Hematopoietic multipotent progenitor cell treated with erythropoietin and hydrocortisone succinate and interleukin-3 and kit ligand, for 8 days (in vitro differentiated cells): Measurements from ENCODE around the gene POLR1A.

Experiments
- DNase-seq: peaks from one replicate; pipeline ENCODE4 v3.0.0-alpha.2; 2015

Gene POLR1A

GRCh38 chr2:86056590-86057331, 48.9 kb downstream of the POLR1A start:
- no peak for DNase-seq

- DNase-seq, result no peak
These were observed 50.4 kb downstream of the POLR1A start for GRCh38 chr2:86055314-86055713.

- DNase-seq, result no peak
These were observed 51.1 kb downstream of the POLR1A start for GRCh38 chr2:86054535-86055082.

GRCh38 chr2:86053166-86053565, 52.5 kb downstream of the POLR1A start:
- no peak for DNase-seq

- DNase-seq, result no peak
These were observed 53.0 kb downstream of the POLR1A start for GRCh38 chr2:86052676-86053075.

DNA sequence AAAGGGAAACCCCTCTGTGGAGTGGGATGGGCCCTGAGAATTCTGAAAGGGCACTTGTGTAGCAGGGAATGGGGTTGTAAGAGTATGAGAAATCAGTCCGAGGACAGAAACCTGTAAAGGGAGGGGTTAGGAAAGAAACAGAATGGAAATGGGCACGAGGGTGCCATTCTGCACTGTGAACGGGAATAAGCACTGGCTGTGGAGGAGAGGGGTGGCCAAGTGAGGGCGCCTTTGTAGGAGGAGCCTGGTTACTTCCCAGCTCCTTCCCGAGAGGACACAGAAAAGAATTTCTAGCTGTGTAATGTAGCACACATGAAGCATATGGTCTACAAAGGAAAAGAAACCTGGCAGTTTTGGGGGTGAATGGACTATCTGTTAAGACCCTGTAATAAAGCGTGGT, 53.4 kb downstream of the POLR1A start:
- no peak for DNase-seq

DNA sequence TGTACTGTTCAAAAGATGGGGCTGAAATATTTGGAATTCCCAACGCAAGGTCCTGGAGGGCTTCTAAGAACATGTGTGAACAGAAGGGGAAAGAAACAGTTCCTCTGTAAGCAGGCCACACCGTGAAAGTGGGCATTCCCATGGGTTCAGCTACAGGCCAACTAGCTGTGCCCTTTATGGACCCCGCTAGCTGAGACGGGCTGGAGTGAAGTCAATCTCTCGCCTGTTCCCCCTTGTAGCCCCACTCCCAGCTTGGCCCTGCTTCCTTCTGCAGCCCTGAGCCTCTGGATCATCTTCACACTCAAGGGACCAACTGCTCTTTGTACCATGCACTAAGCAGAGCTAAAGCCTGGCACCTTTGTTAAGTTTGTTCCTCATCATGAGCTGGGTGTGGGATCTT, 55.4 kb downstream of the POLR1A start:
- no peak for DNase-seq

- no peak for DNase-seq
These were observed 56.2 kb downstream of the POLR1A start for GRCh38 chr2:86049529-86049928.

GRCh38 chr2:86048888-86049287, 56.8 kb downstream of the POLR1A start:
- DNase-seq, result no peak

DNA sequence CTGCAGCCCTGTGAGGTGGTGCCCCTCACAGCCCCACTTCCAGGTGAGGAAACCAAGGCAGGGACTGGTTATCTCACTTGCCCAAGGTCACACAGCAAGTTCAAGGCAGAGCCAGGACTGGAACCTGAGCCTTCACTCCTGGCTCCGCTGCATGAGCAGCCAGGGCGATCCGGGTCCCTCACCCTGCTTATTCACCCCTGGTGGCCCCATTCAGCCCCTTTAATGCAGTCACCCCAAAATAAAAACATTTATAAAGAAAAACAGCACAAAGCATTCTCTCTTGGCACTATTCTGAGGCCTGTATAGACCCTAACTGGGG, 57.3 kb downstream of the POLR1A start:
- no peak for DNase-seq

GRCh38 chr2:86047575-86048382, 57.9 kb downstream of the POLR1A start:
- no peak for DNase-seq

DNA sequence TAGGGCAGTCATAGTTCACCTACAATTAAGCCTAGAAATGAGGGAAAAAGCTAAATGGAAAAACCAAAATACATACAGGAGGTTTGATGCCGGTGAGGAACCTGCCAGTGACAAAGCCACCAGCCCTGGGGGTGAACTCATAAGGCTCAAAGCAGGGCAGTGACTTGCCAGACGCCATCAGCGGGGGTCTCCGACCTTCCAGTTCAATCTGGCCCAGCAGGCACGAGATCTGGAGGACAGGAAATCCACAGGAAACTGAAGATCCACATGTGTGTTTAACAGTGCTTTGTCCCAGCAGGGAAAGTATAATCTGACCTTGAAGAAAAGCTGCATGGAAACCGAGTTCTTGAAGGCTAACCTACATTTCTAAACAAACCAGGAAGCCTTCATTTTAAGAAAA, 60.1 kb downstream of the POLR1A start:
- DNase-seq, result no peak

- no peak for DNase-seq
These were observed 61.1 kb downstream of the POLR1A start for GRCh38 chr2:86044614-86045013.

DNA sequence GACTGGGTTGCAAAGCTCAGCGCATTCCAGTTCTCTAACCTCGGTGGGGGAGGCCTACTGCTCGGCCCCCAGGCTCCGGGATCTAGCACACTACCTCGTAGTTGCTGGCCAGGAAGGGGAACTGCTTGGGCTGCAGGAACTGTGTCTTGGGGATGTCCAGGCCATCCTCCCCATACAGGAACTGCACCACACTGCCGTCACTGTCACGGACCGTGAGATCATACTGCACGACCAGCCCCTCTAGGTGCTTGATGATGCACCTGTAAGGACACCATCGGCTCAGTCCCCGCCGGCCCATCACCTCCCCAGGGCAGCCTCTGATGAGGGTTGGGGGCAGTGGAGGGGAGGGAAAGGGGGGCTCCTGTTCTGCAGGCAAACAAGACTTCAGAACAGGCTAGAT, 61.6 kb downstream of the POLR1A start:
- DNase-seq, result no peak

- no peak for DNase-seq
These were observed 63.2 kb downstream of the POLR1A start for GRCh38 chr2:86042256-86043168.

- DNase-seq, result no peak
These were observed 65.6 kb downstream of the POLR1A start for GRCh38 chr2:86039963-86040655.

DNA sequence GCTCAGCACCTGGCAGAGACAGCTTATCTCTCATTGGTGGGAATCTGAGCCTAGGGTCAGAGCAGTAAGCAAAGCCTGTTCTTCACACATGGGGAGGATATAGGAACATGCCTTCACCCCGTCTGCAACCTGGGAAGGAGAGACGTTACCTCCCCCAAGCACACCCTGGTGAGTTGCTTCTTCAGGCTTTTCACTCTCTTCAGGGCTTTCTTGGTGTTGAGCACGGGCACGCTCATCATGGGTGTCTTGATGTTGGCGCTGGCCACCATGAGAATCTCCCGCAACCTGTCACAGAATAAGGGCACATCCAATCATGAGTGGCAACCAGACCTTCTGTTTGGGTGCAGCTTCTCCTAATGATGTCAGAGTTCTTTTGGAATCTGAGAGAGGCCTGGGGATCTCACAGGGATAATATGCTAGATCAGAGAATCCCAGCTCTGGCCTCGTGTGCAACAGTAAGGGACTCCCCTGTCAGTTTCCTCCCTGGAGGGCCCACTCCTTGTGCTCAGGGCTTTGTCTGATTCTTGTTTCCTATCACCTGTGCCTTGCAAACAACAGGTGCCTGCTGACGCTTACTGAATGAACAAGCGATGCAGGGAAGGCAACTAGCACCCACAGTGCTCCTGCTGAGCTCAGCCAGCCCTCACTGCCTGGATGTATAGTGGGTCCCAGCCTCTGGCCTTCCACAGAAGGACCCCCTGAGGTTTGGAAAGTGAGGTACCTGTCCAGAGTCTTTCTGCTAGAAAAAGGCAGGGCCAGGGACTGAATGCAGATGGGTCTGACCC, 66.3 kb downstream of the POLR1A start:
- DNase-seq, result no peak

- peak; percentile 35 for DNase-seq
These were observed 67.2 kb downstream of the POLR1A start for GRCh38 chr2:86038291-86039081.

DNA sequence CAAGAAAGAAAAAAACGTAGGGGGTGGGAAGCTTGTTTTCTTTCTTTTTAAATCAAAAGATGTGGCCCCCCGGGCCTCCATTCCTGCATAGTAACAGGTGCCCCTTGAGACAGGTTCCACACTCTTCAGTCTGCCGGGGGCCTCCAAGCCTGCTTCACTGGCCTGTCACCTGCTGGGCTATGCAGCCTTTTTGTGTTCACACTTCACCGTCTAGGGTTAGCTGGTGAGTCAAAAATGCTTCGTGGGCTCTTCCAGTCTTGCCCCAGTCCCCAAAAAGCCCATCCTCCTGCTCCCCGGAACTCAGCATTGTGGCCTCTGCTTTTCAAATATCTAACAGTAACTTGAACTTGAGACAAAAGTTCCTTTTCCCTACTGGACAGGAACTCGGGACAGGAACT, 67.9 kb downstream of the POLR1A start:
- DNase-seq, result no peak

GRCh38 chr2:86037141-86037794, 68.4 kb downstream of the POLR1A start:
- peak; percentile 60 for DNase-seq
